KG1 (cell line): ENCODE data around the gene NIPBL.
"Not testable (repeated sequence)": the region's sequence is repeated elsewhere in the genome, so short reads cannot be mapped to it uniquely, and the experiment has no call there.

Experiments
- DNase-seq: peaks from one replicate; lab custom pipeline; 2025; lab: John Stamatoyannopoulos, UW

The NIPBL gene

DNA sequence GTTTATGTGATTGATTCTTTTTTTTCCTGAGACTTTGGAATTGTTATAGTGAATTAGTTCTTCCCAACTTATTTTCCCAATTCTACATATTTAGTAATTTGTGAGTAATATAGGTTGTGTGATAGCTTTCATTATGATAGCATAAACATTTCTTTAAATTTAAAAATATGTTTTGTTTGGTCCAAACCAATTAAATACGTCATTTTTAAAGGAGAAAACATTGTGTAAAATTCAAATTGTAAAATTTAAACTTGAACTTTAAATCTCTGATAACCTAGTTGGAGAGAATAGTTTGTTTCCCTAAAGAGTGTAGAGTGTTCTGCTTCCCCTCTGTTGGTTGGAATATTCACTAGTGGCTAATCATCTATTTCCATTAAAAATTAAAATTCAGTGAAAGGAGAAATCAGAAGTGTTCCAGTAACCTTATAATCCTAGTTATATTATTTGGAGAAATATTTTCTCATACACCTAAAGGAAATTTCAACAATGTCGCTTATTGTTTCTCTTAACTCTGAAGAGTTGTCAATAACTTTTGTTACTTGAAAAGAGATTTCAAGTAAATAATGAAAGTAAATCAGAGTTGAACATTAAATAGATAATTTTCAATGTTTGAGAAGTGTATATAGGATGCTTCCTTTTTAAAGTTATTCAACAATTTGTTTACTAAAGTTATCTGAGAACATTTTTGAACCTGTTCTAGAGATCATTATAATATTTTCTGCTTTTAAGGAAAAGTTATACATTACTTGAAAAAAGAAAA, 2.9 kb downstream of the NIPBL start:
- DNase-seq: no peak

DNA sequence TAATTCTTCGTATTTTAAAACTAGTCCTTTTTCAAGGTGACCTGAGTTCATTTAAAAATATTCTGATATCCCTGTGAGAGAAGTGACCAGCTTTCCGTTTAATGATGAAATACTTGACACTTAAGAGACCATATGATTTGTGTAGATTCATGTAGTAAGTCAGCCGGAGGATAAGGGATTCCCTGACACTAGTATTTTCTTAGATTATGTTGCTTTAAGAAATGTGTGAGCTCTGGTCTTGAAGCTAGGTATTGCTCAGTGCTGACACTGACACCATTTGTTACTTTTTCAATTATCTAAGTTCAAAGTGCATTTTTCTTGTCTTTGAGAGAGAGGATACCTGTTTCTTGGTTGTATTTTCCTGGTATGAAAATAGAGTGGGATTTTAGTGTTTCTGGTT, 4.2 kb downstream of the NIPBL start:
- no peak for DNase-seq

DNA sequence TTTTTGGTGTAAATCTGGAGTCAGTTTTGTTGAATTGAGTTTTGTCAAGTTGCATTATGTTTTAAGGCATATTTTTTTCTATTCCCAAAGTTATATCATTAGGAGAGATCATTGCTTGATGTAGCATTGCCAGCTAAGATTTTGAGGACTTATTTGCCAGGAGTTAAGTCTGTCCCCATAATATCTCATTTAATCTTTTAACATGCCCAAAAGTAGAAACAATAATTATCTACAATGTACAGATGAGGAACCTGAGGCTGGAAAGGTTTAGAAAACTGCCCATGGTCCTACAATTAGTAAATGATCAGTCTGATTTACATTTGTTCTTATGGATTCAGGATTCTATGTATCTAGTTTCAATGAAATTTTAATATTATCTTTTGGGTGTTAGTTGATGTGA, 4.7 kb downstream of the NIPBL start:
- no peak for DNase-seq

DNA sequence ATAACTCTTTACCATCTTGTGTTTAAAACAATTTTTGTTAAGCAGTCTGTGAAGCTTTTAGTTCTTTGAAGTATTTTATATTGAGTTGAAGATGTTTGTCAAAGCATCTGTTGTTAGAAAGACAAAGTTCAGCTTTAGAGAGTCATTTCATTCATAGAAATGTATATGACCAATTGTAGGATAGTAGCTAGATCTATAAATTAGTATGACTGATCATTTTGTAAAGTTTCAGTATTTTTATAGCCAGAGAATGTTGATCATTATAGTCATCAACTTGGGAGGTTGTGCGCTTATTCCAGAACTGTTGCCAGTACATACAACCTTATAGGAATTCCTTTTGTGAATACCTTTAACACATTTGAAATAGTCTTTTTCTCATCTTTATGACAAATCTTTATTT, 5.2 kb downstream of the NIPBL start:
- no peak for DNase-seq

DNA sequence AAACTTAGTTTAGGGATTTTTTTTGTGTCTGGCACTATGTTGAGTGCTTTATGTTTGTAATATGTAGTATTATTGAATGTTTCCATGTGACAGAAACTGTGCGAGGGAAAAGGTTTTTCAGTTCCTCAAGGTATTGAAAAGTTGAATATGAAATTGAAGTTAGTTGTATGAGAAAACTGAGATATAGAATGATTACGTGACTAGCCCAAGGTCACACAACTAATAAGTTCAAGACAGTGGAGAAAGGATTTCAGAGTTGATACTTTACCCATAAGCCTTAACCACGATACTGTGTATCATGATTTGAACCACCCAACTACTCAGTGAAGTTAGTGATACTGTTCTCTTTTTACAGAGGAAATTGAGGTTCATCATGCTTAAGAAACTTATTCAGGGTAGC, 5.7 kb downstream of the NIPBL start:
- DNase-seq: no peak

DNA sequence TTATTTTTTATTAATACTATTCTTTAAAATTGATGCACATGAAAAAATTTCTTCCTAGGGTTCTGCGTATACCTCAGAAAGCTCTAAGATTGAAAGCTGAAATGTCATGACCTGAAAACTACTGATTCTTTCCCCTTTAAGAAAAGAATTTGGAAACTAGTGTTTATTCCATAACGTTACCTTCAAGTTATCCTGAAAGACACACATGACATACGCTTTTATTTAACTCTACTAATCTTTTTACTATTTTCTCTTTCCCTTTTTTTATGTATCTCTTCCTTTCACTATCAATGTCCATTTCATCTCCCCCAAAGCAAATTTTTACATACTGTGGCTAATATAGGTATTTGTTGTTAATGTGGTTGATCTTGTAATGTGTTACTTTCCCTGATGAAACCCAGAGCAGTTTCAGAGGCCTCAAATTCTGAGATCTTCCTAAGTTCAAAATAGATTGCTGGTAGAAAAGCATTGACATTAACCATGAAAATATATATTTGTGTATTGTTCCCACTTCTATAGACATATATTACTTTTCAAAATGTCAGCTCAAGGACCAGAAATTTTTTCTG, 7.4 kb downstream of the NIPBL start:
- no peak for DNase-seq

DNA sequence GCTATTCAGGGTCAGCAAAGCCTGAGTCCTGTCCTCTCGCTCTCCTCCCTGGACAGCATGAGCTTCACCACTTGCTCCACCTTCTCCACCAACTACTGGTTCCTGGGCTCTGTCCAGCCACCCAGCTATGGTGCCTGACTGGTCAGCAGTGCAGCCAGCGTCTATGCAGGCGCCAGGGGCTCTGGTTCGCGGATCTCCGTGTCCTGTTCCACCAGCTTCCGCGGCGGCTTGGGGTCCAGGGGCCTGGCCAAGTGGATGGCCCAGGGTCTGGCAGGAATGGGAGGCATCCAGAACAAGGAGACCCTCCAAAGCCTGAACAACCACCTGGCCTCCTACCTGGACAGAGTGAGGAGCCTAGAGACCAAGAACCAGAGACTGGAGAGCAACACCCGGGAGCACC, 8.6 kb downstream of the NIPBL start:
- no peak for DNase-seq

DNA sequence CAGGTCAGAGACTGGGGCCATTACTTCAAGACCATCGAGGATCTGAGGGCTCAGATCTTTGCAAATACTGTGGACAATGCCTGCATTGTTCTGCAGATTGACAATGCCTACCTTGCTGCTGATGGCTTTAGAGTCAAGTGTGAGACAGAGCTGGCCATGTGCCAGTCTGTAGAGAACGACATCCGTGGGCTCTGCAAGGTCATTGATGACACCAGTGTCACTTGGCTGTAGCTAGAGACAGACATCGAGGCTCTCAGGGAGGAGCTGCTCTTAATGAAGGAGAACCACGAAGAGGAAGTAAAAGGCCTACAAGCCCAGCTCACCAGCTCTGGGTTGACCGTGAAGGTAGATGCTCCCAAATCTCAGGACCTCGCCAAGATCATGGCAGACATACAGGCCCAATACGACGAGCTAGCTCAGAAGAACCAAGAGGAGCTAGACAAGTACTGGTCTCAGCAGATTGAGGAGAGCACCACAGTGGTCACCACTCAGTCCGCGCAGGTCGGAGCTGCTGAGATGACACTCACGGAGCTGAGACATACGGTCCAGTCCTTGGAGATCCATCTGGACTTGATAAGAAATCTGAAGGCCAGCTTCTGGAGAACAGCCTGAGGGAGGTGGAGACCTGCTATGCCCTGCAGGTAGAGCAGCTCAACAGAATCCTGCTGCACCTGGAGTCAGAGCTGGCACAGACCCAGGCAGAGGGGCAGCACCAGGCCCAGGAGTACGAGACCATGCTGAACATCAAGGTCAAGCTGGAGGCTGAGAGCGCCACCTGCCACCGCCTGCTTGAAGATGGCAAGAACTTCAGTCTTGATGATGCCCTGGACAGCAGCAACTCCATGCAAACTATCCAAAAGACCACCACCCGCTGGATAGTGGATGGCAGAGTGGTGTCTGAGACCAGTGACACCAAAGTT, 9.3 kb downstream of the NIPBL start:
- no peak for DNase-seq

DNA sequence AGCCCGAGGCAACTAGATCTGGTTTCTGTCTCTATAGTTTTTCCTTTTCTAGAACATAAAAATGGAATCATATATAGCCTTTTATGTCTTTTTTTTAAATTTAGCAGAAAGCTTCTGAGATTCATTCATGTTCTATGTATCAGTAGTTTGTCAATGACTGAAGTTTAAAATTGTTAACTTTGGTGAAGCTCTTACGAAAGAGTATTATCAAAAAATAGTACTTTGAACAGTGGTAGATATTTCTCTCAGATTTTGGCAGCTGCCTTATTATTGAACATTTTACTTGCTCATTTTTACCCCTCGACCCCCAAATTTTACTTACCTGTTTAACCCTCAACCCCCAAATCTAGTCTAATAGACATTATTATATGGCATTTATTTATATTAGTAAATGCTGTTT, 10.2 kb downstream of the NIPBL start:
- no peak for DNase-seq

DNA sequence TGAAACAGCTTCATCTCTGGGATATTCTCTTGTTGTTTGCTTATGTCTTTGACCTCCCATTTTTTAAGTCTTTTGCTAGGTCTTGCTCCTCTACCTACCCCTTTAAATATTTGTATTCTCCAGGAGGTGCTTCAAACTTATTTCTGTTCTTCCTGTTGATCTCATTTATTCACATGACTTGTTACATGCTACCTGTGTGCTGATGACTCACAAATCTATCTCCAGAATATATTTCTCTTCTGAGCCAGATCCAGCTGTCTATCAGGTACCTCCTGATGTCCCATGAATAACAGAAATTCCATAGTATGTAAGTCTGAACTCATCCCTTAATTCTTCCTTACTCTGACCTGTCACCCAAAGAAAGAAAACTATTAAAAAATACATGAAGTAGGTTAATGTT, 11.0 kb downstream of the NIPBL start:
- no peak for DNase-seq

DNA sequence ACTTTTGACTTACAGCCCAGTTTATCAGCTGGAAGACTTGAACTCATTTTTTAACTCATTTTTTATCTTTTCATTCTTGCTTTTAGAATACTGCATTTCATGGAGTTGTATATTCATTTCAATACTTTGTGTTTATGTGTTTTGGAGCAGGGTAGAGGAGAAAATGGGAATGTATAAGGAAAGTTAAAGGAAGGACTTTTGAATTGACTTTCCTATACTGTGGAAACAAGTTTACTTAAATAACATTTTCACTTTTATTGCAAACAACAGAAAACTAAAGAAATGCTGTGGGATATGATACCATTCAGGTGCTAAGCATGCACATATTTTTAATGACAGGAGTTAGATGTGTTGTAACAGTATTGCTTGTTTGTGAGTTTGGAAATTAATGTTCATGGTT, 11.7 kb downstream of the NIPBL start:
- no peak for DNase-seq

DNA sequence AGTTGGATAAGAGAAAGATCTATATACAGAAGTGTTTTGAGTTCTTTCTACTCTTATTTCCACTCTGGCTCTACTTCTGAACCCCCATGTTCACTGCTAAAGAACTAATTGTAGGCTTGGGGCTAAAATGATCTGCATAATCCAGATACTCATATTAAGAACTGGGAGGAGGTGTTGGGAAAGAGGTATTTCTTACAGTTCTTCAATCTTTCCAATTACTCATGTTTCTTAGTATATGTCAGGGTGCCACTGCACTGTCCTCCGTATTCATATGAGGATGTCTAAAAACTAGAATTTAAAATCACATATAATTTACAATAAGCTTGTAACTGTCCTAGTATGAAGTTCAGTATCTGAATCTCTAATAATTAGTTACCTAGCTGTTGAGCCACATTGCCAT, 12.7 kb downstream of the NIPBL start:
- DNase-seq: no peak

DNA sequence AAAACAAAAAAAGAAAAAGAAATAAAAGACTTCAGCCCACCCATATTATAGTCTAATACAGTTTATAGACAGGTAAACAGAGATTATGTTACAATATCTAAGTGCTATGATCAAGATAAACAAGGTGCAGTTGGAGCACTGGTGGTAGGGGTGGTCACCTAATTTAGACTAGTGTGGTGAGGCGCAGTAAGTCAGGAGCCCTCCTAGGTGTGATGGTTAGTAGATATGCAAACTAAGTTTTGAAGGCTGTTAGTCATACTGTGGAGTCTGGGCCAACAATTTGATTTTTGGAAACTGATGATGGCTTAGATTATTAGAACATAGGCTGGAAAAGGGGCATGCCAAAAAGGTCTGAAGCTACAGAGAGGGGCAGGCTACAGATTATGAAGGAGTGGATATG, 14.7 kb downstream of the NIPBL start:
- DNase-seq: no peak

DNA sequence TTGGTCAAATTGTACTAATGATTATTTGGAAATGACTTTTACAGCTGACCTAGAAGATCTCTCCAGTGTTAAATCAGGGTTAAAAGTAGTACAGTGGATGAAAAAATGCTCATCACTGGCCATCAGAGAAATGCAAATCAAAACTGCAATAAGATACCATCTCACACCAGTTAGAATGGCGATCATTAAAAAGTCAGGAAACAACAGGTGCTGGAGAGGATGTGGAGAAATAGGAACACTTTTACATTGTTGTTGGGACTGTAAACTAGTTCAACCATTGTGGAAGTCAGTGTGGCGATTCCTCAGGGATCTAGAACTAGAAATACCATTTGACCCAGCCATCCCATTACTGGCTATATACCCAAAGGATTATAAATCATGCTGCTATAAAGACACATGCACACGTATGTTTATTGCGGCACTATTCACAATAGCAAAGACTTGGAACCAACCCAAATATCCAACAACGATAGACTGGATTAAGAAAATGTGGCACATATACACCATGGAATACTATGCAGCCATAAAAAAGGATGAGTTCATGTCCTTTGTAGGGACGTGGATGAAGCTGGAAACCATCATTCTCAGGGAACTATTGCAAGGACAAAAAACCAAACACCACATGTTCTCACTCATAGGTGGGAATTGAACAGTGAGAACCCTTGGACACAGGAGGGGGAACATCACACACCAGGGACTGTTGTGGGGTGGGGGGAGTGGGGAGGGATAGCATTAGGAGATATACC, 15.7 kb downstream of the NIPBL start:
- DNase-seq: not testable (repeated sequence)

DNA sequence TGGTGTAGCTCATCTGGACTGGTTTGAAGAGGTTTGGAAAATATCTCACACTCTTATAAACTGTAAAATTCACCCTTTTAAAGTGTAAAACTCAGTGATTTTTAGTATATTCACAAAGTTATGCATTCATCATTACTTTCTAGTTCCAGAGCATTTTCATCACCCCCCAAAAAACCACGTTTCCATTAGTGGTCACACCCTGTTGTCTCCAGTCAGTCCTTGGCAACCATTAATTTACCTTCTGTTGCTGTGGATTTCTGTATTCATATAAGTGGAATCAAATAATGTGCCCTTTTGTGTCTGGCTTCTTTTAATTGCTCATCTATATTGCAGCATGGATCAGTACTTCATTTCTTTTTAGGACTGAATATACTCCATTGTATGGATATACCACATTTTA, 18.4 kb downstream of the NIPBL start:
- DNase-seq: no peak

DNA sequence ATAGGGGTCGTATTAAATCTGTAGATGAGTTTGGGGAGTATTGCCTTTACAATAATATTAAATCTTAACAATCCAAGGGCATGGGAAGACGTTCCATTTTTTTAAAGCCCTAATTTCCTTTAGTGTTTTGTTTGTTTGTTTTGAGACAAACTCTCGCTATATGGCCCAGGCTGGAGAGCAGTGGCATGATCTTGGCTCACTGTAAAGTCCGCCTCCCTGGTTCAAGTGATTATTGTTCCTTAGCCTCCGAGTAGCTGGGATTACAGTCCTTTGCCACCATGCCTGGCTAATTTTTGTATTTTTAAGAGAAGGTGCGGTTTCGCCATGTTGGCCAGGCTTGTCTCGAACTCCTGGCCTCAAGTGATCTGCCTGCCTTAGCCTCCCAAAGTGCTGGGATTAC, 19.9 kb downstream of the NIPBL start:
- DNase-seq: no peak

DNA sequence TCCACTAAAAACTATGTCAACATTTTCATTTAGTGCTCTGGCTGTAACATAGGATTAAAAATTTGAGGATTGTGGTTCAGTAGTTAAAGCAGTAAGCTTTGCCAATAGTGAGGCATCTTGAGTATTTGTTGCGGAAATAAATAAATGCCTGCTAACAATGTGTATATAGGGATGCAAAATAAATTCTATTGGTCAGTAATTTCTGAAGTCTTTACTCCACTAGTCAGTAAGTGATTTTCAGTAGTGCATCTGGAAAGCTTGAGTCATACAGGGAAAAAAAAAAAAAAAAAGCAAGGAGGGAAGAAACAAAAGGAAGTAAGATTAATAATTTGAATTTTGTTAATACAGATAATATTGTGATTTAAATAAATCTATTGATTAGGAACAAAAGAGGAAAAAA, 21.0 kb downstream of the NIPBL start:
- DNase-seq: no peak

DNA sequence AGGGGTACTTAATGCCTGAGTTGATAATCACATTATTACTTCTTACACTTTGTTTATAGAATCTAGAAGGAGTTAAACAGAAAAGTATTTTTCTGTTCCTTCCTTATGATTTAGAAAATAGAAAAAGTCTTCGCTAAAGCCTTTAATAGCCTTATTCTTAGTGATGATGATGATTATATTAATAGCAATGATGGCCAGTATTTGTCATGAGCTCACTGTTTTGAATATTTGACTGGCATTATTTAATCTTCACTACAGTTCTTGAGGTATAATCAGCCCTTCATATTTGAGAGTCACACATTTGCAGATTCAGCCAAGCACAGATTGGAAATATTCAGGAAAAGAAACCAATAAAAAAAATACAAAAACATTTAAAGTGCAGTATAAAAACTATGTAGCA, 23.3 kb downstream of the NIPBL start:
- DNase-seq: no peak

DNA sequence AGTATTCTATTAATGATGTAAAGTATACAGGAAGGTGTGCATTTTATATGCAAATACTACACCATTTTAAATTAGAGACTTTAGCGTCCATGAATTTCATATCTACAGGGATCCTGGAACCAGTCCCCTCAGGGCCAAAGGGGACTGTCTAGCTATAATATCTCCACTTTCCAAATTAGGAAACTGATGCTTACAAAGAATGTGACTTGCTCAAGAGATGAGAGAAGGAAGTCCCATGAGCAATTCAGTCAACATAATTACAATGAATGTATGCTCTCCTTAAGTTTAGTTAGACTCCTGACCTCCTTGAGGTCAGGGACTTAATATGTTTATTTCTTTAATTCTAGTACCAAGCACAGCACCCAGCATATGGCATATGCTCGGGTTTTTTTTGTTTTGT, 23.7 kb downstream of the NIPBL start:
- no peak for DNase-seq

DNA sequence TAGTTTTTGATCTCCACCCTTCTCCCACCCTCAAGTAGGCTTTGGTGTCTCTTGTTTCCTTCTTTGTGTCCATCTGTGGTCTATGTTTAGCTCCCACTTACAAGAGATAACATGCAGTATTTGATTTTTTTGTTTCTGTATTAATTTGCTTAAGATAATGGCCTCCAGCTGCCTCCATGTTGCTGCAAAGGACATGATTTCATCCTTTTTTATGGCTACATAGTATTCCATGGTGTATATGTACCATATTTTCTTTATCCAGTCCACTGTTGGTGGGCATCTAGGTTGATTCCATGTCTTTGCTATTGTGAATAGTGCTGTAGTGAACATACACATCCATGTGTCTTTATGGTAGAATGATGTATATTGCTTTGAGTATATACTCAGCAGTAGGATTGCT, 24.5 kb downstream of the NIPBL start:
- DNase-seq: not testable (repeated sequence)

DNA sequence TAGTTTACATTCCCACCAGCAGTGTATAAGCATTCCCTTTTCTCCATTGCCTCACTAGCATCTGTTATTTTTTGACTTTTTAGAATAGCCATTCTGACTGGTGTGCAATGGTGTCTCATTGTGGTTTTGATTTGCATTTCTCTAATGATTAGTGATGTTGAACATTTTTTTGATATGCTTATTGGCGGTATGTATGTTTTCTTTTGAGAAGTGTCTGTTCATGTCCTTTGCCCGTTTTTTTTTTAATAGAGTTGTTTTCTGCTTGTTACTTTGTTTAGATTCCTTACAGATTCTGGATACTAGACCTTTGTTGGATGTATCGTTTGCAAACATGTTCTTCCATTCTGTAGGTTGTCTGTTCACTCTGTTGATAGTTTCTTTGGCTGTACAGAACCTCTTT, 25.3 kb downstream of the NIPBL start:
- DNase-seq: no peak

DNA sequence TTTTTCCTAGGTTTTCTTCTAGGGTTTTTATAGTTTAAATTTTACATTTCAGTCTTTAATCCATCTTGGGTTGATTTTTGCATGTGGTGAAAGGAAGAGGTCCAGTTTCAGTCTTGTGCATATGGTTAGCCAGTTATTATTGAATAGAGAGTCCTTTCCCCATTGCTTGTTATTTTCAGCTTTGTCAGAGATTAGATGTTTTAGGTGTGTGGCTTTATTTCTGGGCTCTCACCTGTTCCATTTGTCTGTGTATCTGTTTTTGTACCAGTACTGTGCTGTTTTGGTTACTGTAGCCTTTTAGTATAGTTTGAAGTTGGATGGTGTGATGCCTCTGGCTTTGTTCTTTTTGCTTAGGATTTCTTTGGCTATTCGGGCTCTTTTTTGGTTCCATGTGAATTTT, 25.8 kb downstream of the NIPBL start:
- no peak for DNase-seq
